Lower leg skin (tissue), 3 donors: ENCODE results near the gene NSUN6.

Experiments
- CTCF ChIP-seq, 3 donors: fragments of 450-650 bp; IDR thresholded peaks; one replicate each; pipeline ENCODE4 v1.5.1; 2016; ENCODE audit warnings: antibody characterized with exemption in 3 of 3, mild to moderate bottlenecking in 3 of 3, moderate library complexity in 2 of 3
- POLR2A ChIP-seq, 2 donors: fragments of 450-650 bp; IDR thresholded peaks; one replicate each; pipeline ENCODE4 v1.6.1; 2016 to 2017; ENCODE audit warnings: antibody characterized with exemption in 2 of 2, mild to moderate bottlenecking in 1 of 2, moderate library complexity in 1 of 2

- TF ChIP-seq CTCF (IDR thresholded peaks at IDR 0.05) (no peak), POLR2A (IDR thresholded peaks at IDR 0.05) (no peak)
Measured at GRCh38 chr10:18687706-18688105, 36.3 kb upstream of the NSUN6 start.
